A673 (cell line): ENCODE data around the gene PHEX. TPM values are rescaled to one million over a fixed set of nuclear protein-coding genes. Genes with fewer than 3 reads are reported as not detected.

Source experiments
- BruUV-seq: library from RNA; stranded (reverse); fragments of 400-500 nt; replicated peaks from 2 replicates; lab custom pipeline; 2021; lab: Mats Ljungman, UMichigan
- CTCF ChIA-PET: fragments of 300-600 bp; sonication (Branson Sonifier 250); formaldehyde crosslinking; loops from one replicate; lab custom pipeline; 2022; ENCODE audit warnings: antibody characterized with exemption; lab: Charles Lee
- POLR2A ChIA-PET: fragments of 300-600 bp; sonication (Branson Sonifier 250); formaldehyde crosslinking; loops from one replicate; lab custom pipeline; 2022; ENCODE audit warnings: antibody characterized with exemption; ENCODE audit not compliant: low non-redundant PET; lab: Charles Lee
- DNase-seq: peaks from one replicate; pipeline ENCODE4 v3.0.0-alpha.2; 2015; ENCODE audit warnings: low spot score
- H3K27ac ChIP-seq: fragments of 200-600 bp; sonication (generic); 2 replicates; pipeline ENCODE4 v1.5.1; 2016; ENCODE audit warnings: mixed run types, low read depth, mild to moderate bottlenecking, mixed read lengths, antibody characterized with exemption, low read length; ENCODE audit not compliant: poor library complexity, severe bottlenecking
- H3K27me3 ChIP-seq: fragments of 200-600 bp; sonication (generic); replicated peaks from 2 replicates; pipeline ENCODE4 v1.6.1; 2017; ENCODE audit warnings: mixed run types, low read depth, mild to moderate bottlenecking, mixed read lengths, antibody characterized with exemption, low read length; ENCODE audit not compliant: insufficient read depth, poor library complexity
- H3K36me3 ChIP-seq: fragments of 200-600 bp; sonication (generic); 2 replicates; pipeline ENCODE4 v1.6.1; 2016; ENCODE audit warnings: mixed run types, mild to moderate bottlenecking, mixed read lengths, antibody characterized with exemption, low read length; ENCODE audit not compliant: insufficient read depth, poor library complexity, severe bottlenecking
- H3K4me1 ChIP-seq: fragments of 200-600 bp; sonication (generic); 2 replicates; pipeline ENCODE4 v1.6.1; 2017; ENCODE audit warnings: mixed run types, mild to moderate bottlenecking, mixed read lengths, antibody characterized with exemption, low read length; ENCODE audit not compliant: insufficient read depth, poor library complexity, severe bottlenecking
- H3K4me3 ChIP-seq: fragments of 200-600 bp; sonication (generic); 2 replicates; pipeline ENCODE4 v1.5.1; 2016; ENCODE audit warnings: low read depth, mixed run types, mild to moderate bottlenecking, mixed read lengths, low read length; ENCODE audit not compliant: poor library complexity, severe bottlenecking
- H3K9me3 ChIP-seq: fragments of 200-600 bp; sonication (generic); 2 replicates; pipeline ENCODE4 v1.6.1; 2016; ENCODE audit warnings: mixed run types, low read depth, mild to moderate bottlenecking, mixed read lengths, antibody characterized with exemption, low read length; ENCODE audit not compliant: poor library complexity, severe bottlenecking
- EZH2 ChIP-seq: fragments of 200-600 bp; sonication (generic); IDR thresholded peaks from 2 replicates; pipeline ENCODE4 v1.6.1; 2017; ENCODE audit warnings: borderline replicate concordance, low read depth, mild to moderate bottlenecking, mixed read lengths, antibody characterized with exemption, low read length; ENCODE audit not compliant: poor library complexity, severe bottlenecking
- intact Hi-C: fragments of 100-400 bp; cut with micrococcal nuclease; formaldehyde crosslinking; loops from one replicate; pipeline ENCODE4 v1.10.0; 2022; ENCODE audit not compliant: unreplicated experiment
- total RNA-seq: library from RNA; stranded (reverse); gene quantifications from 2 replicates; pipeline ENCODE4 v1.2.3, GENCODE V29; 2021
- TF ChIP-seq, protein P1 (sequence below): fragments of 300-800, 200-600 bp; sonication (generic); conservative IDR thresholded peaks from 2 replicates; pipeline ENCODE4 v1.5.1; 2017; ENCODE audit warnings: low read depth, mild to moderate bottlenecking, antibody characterized with exemption, low read length, moderate library complexity, mixed read lengths

Gene PHEX
- total RNA-seq, 1 experiment from 2014 or later = 0.43 TPM

DNA sequence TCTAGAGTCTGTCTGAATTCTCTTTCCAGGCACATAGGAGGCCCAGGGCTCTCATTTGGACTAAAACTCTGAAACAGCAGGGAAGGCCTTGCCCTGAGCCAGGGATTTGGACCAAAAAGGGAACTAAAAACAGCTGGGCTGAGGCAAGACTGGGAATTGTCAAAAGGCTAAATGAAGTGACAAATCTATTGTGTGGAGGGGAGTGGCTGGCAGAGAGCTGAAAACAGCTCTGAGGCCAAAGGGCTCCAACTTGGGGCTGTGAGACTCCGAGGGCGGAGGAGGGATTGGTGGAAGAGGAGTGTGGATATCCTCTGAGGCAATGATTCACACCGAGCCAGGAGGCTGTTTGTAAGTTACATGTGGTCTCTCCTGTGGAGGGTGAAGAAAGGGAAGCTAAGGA is 63.2 kb downstream of the PHEX start:
- no peak for DNase-seq
- TF ChIP-seq, protein P1, sequence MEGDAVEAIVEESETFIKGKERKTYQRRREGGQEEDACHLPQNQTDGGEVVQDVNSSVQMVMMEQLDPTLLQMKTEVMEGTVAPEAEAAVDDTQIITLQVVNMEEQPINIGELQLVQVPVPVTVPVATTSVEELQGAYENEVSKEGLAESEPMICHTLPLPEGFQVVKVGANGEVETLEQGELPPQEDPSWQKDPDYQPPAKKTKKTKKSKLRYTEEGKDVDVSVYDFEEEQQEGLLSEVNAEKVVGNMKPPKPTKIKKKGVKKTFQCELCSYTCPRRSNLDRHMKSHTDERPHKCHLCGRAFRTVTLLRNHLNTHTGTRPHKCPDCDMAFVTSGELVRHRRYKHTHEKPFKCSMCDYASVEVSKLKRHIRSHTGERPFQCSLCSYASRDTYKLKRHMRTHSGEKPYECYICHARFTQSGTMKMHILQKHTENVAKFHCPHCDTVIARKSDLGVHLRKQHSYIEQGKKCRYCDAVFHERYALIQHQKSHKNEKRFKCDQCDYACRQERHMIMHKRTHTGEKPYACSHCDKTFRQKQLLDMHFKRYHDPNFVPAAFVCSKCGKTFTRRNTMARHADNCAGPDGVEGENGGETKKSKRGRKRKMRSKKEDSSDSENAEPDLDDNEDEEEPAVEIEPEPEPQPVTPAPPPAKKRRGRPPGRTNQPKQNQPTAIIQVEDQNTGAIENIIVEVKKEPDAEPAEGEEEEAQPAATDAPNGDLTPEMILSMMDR = no peak
- TF ChIP-seq EZH2 = no peak
- Histone ChIP-seq H3K4me1 (no peaks in the 10 kb centered on the region), H3K36me3 (no peaks in the 10 kb centered on the region), H3K9me3 (no peaks in the 10 kb centered on the region), H3K27ac (no peak overlapping the region), H3K4me3 (no peak overlapping the region), H3K27me3 (no peaks in the 10 kb centered on the region)
- POLR2A ChIA-PET = no interaction called here
- no TSS peak for BruUV-seq
- CTCF ChIA-PET = no interaction called here
- intact Hi-C loops = no loop called here

DNA sequence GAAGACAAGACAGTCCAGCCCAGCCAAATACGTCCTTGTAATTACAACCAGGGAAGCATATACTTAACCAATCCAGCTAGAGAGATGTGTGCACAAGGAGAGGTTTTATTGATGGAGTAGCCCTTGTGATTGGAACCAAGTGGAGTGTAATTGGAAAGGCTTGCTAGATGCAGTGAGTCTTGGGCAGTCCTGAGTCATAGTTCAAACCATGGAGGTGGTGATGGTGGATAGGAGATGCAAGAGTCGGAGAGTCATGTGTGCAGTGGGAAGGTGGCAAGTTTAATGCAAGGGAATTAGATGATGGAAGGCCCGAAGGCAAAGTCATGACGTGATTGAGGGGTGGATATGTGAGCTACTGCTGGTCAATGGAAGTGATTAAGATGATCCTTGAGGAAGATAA is 63.7 kb downstream of the PHEX start:
- DNase-seq = no peak
- Histone ChIP-seq H3K9me3 (no peaks in the 10 kb centered on the region), H3K27ac (no peak overlapping the region), H3K36me3 (no peaks in the 10 kb centered on the region), H3K27me3 (no peaks in the 10 kb centered on the region), H3K4me3 (no peak overlapping the region), H3K4me1 (no peaks in the 10 kb centered on the region)
- ChIA-PET POLR2A (no interaction called here), CTCF (no interaction called here)
- intact Hi-C loops = no loop called here
- no TSS peak for BruUV-seq
- TF ChIP-seq, protein P1 = no peak
- TF ChIP-seq EZH2 = no peak

- no peaks in the 10 kb centered on the region for H3K4me1 ChIP-seq
- no peak for TF ChIP-seq EZH2
- TF ChIP-seq, protein P1 = no peak
- H3K4me3 ChIP-seq = no peak overlapping the region
- no peak overlapping the region for H3K27ac ChIP-seq
- H3K27me3 ChIP-seq = no peaks in the 10 kb centered on the region
- ChIA-PET CTCF (no interaction called here), POLR2A (no interaction called here)
- no peaks in the 10 kb centered on the region for H3K36me3 ChIP-seq
- DNase-seq = no peak
- BruUV-seq = no TSS peak
- intact Hi-C loops = no loop called here
- H3K9me3 ChIP-seq = no peaks in the 10 kb centered on the region
Observed at GRCh38 chrX:22097012-22097694, 65.0 kb downstream of the PHEX start.
